Gastrocnemius medialis (tissue), 4 donors: ENCODE results near the gene WRAP73. TPM values are rescaled to one million over a fixed set of nuclear protein-coding genes. Genes with fewer than 3 reads are reported as not detected.

Experiments used
- ATAC-seq, 2 donors: fragments of 150-250 bp; one replicate each; pipeline ENCODE4 v1.9.1; 2016
- DNase-seq, 2 donors: peaks; one replicate each; pipeline ENCODE4 v3.0.0-alpha.2; 2019
- H3K27ac ChIP-seq, 4 donors: fragments of 200-600 bp; sonication (generic); 1 replicate in 1 of 4; 2 replicates in 3 of 4; pipeline ENCODE4 v1.5.1; 2016 to 2018; ENCODE audit warnings: mild to moderate bottlenecking in 2 of 4, moderate library complexity in 1 of 4
- H3K27me3 ChIP-seq, 3 donors: fragments of 200-600 bp; sonication (generic) in 2 of 3; 1 replicate in 1 of 3; 2 replicates in 2 of 3; pipeline versions ENCODE4 v1.5.1 to v1.6.0; 2016 to 2019; ENCODE audit warnings: mild to moderate bottlenecking in 1 of 3, moderate library complexity in 1 of 3
- H3K36me3 ChIP-seq, 2 donors: fragments of 200-600 bp; sonication (generic) in 1 of 2; one replicate each; pipeline ENCODE4 v1.5.1; 2017 to 2018
- H3K4me1 ChIP-seq, 2 donors: fragments of 200-600 bp; sonication (generic) in 1 of 2; one replicate each; pipeline ENCODE4 v1.5.1; 2016 to 2017; ENCODE audit warnings: mild to moderate bottlenecking in 2 of 2
- H3K4me3 ChIP-seq, 4 donors: fragments of 200-600 bp; sonication (generic) in 3 of 4; 1 replicate in 1 of 4; 2 replicates in 3 of 4; pipeline ENCODE4 v1.5.1; 2016 to 2019; ENCODE audit warnings: mild to moderate bottlenecking in 2 of 4
- H3K9me3 ChIP-seq, 3 donors: fragments of 200-600 bp; sonication (generic) in 2 of 3; 1 replicate in 1 of 3; 2 replicates in 2 of 3; pipeline ENCODE4 v1.5.1; 2016 to 2019
- POLR2A ChIP-seq, 2 donors: fragments of 450-650 bp; IDR thresholded peaks; one replicate each; pipeline ENCODE4 v1.6.1; 2017; ENCODE audit warnings: antibody characterized with exemption in 2 of 2, mild to moderate bottlenecking in 2 of 2, moderate library complexity in 2 of 2
- in situ Hi-C, 4 donors: fragments of 200-750 bp; cut with MboI; loops; one replicate each; pipeline versions ENCODE4 v1.15.0 to v1.8.0; 2017; ENCODE audit warnings: low sequenced_read_pairs in 4 of 4
- intact Hi-C: fragments of 100-400 bp; cut with DNase I; formaldehyde crosslinking; loops from one replicate; pipeline ENCODE4 v1.15.1; 2023; ENCODE audit warnings: low total_unique reads
- total RNA-seq, 4 donors: library from RNA; depleted of rRNA; stranded (reverse); fragments of >200 nt; gene quantifications; one replicate each; pipeline versions ENCODE4 v1.1.0 to v1.2.3, GENCODE V29; 2016
- TF ChIP-seq, protein P1 (sequence below), 5 experiments: fragments of 450-650 bp in 3 of 5; fragments of 200-600 bp in 2 of 5; sonication (generic) in 2 of 5; IDR thresholded peaks in 4 of 5; conservative IDR thresholded peaks in 1 of 5; 1 replicate in 4 of 5; 2 replicates in 1 of 5; pipeline ENCODE4 v1.5.1; 2016 to 2019; ENCODE audit warnings: antibody characterized with exemption in 5 of 5, mild to moderate bottlenecking in 3 of 5, moderate library complexity in 3 of 5

The WRAP73 gene
- total RNA-seq, 4 donors from 2014 or later = 12.7 to 16.1 (median 14.2) TPM

DNA sequence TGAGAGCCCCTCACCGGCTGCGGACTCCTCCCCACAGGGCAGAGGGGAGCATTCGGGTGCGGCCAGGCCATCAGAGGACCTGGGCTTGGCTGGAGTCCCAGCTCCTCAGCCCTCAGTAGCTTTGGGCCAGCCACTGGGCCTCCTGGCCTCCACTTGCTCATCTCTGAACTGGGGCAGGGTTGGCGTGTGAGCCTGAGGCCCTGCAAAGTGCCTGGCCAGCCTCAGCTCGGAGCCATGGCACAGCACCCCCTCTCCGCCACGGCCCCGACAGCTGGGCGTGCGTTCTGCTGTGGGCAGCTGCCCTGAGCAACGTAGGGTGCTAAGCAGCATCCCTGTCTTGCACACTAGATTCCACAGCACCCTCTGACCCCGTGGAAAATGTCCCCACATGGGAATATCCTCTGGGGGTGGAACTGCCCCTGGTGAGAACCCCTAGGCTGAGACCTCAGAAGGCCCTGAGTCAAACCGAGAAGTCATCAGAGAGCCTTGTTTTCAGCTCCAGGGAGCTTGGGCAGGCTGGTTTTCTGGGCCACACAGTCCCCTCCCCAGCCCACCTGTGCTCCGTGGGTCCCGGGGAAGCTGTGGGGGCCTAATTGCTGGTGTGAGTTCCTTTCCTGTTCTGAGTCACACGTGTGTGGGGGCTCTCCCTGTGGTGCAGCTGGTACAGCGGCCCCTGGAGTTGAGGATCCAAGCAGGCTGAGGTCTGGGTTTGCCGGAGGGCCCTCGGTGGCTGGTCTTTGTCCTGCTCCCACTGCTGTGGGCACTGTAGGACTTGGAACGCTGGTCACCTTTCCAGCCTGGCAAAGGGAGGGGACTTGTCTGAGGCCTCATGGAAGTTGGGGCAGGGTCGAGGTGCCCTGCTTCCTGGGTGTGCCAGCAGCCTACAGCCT is 26.9 kb upstream of the WRAP73 start:
- H3K27ac ChIP-seq = no peak overlapping the region
- H3K4me3 ChIP-seq = no peak overlapping the region
- no peaks in the 10 kb centered on the region for H3K36me3 ChIP-seq
- H3K9me3 ChIP-seq = no peaks in the 10 kb centered on the region
- DNase-seq (no peak), ATAC-seq (no peak)
- TF ChIP-seq, protein P1, sequence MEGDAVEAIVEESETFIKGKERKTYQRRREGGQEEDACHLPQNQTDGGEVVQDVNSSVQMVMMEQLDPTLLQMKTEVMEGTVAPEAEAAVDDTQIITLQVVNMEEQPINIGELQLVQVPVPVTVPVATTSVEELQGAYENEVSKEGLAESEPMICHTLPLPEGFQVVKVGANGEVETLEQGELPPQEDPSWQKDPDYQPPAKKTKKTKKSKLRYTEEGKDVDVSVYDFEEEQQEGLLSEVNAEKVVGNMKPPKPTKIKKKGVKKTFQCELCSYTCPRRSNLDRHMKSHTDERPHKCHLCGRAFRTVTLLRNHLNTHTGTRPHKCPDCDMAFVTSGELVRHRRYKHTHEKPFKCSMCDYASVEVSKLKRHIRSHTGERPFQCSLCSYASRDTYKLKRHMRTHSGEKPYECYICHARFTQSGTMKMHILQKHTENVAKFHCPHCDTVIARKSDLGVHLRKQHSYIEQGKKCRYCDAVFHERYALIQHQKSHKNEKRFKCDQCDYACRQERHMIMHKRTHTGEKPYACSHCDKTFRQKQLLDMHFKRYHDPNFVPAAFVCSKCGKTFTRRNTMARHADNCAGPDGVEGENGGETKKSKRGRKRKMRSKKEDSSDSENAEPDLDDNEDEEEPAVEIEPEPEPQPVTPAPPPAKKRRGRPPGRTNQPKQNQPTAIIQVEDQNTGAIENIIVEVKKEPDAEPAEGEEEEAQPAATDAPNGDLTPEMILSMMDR (IDR thresholded peaks at IDR 0.05 in 4 of 5, conservative IDR thresholded peaks at IDR 0.05 in 1 of 5) = no peak
- TF ChIP-seq POLR2A (IDR thresholded peaks at IDR 0.05) = no peak
- in situ Hi-C loops (no loop called here), intact Hi-C loops (no loop called here)
- H3K4me1 ChIP-seq = no peaks in the 10 kb centered on the region
- H3K27me3 ChIP-seq = peaks cover 0 to 4% (median 0%) of the 10 kb centered on the region in 3 donors

DNA sequence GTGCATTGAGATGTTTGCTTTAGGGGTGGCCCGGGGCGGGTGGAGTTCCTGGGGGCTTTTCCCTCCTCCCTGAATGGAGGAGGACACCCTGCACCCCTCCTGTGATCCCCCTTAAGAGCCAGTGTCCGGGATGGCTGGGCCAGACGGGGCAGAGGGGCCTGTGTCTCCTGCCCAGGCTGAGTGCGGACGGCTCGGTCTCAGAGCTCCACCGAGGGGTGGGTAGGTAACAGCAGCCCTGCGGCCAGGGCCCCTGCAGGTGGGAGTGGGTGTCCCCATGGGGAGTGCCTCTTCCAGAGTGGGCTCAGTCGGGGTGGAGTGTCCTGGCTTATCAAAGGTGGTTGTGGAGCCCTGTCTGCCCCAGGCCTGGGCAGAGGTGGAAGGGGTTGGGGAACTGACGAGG is 25.5 kb upstream of the WRAP73 start:
- DNase-seq (no peak), ATAC-seq (no peak)
- no peak for TF ChIP-seq POLR2A (IDR thresholded peaks at IDR 0.05)
- TF ChIP-seq, protein P1 (IDR thresholded peaks at IDR 0.05 in 4 of 5, conservative IDR thresholded peaks at IDR 0.05 in 1 of 5) = no peak
- H3K27ac ChIP-seq = no peak overlapping the region
- peaks cover 0 to 9% (median 0%) of the 10 kb centered on the region in 3 donors for H3K27me3 ChIP-seq
- H3K4me1 ChIP-seq = no peaks in the 10 kb centered on the region
- H3K9me3 ChIP-seq = no peaks in the 10 kb centered on the region
- H3K36me3 ChIP-seq = no peaks in the 10 kb centered on the region
- in situ Hi-C loops (no loop called here), intact Hi-C loops (no loop called here)
- no peak overlapping the region for H3K4me3 ChIP-seq

DNA sequence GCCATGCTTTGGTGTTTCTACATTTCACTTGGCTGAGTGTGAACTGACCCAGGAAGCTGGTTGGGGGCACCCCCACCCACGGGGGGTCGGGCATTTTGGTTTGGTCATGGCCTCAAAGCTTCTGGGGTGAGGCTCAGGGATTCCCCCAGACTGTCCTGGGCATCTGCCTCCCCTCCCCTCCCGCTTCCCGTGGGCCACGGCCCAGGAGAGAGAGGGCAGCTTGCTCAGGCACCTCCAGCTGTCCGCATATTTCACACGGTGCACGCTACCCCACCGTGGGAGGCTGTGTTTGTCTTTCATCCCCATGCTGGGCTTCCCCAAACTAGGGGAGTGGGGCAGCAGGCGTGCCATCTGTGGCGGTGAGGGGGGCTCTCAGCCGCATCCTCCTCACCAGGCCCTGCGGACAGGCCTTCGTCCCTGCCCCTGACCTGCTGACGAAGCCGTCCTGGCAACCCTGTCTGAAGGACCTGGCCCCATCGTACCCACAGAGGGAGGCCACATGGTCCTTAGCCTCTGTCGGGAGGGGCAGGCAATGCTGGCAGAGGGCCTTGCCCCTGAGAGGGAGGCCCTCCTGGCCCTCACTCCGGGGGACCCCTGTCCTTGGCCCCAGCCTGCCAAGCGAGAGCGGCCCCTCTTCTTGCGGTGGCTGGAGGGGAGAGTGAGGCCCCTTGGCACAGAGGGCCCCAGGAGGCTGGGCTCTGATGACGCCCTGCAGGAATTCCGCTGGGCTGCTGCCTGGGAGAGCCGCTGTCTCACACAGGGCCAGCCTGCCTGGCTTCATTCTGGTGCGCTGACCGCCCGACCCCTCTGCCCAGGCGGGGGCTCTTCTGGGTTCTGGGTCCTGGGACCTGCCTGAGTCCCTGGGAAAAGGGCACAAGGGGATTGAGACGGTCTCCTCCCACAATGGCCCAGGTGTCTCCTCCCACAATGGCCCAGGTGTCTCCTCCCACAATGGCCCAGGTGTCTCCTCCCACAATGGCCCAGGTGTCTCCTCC is 24.5 kb upstream of the WRAP73 start:
- no peak overlapping the region for H3K27ac ChIP-seq
- no peaks in the 10 kb centered on the region for H3K36me3 ChIP-seq
- peaks cover 0 to 5% (median 0%) of the 10 kb centered on the region in 3 donors for H3K27me3 ChIP-seq
- no peaks in the 10 kb centered on the region for H3K4me1 ChIP-seq
- DNase-seq (no peak), ATAC-seq (no peak)
- H3K9me3 ChIP-seq = no peaks in the 10 kb centered on the region
- in situ Hi-C loops (no loop called here), intact Hi-C loops (no loop called here)
- no peak overlapping the region for H3K4me3 ChIP-seq
- TF ChIP-seq, protein P1 (IDR thresholded peaks at IDR 0.05 in 4 of 5, conservative IDR thresholded peaks at IDR 0.05 in 1 of 5) = no peak
- no peak for TF ChIP-seq POLR2A (IDR thresholded peaks at IDR 0.05)

DNA sequence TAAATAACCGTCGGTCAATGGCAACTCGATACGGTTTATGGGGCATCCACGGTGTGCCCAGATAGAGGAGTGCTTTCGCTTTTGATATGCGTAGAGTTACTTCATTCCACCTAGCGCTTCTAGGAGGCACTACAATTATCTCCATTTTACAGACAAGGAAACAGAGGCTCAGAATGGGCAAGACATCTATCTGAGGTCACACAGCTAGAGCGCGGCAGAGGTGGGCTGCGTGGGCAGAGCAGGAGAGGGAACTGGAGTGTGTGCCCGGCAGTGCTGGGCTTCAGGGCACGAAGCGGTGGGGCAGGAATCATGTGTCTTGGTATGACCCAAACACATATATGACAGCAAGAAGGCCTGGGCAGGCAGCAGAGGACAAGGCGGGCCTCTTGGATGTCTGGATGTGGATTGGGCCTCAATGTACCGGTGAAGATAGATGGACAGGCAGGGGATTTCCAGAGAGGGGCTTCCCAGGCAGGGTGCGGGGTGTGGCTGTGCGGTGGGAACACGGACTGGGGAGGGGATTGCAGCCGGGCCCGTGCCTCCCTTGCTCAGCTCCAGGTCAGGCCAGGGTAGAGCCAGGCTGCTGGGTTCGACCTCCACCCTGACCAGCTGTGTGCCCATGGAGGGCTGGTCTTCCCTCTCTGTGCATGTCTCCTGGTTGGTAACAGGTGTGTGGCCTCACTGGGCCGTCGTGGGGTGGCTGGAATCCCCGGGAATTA is 23.6 kb upstream of the WRAP73 start:
- Histone ChIP-seq H3K4me1 (peaks cover 4 to 7% of the 10 kb centered on the region in 2 donors), H3K27me3 (peaks cover 0 to 5% (median 0%) of the 10 kb centered on the region in 3 donors), H3K9me3 (no peaks in the 10 kb centered on the region), H3K36me3 (no peaks in the 10 kb centered on the region), H3K27ac (no peak overlapping the region), H3K4me3 (no peak overlapping the region)
- no peak for ATAC-seq
- intact Hi-C loops = no loop called here
- DNase-seq = no peak
- in situ Hi-C loops = no loop called here
- TF ChIP-seq, protein P1 (IDR thresholded peaks at IDR 0.05 in 4 of 5, conservative IDR thresholded peaks at IDR 0.05 in 1 of 5) = no peak
- no peak for TF ChIP-seq POLR2A (IDR thresholded peaks at IDR 0.05)
